Activated CD8-positive, alpha-beta T cell treated with anti-CD3 and anti-CD28 coated beads, Interleukin-2, amount 10 ng/mL, durations not matched to agents 7 days and 5 days (primary cell): ENCODE data around the gene ZNF717. TPM values are rescaled to one million over a fixed set of nuclear protein-coding genes. Genes with fewer than 3 reads are reported as not detected.
"Not testable (repeated sequence)": the region's sequence is repeated elsewhere in the genome, so short reads cannot be mapped to it uniquely, and the experiment has no call there.

Source experiments
- ATAC-seq: fragments of 150-1000 bp; cut with Tn5 transposase; one replicate; pipeline ENCODE4 v1.10.0; 2021; ENCODE audit warnings: moderate library complexity
- CTCF ChIA-PET: fragments of 350-600 bp; sonication (Branson Sonifier 250); formaldehyde crosslinking; loops from one replicate; lab custom pipeline; 2021; ENCODE audit warnings: antibody characterized with exemption; lab: Charles Lee
- POLR2A ChIA-PET: fragments of 350-600 bp; sonication (Branson Sonifier 250); formaldehyde crosslinking; loops from one replicate; lab custom pipeline; 2021; ENCODE audit warnings: antibody characterized with exemption; lab: Charles Lee
- DNase-seq: peaks from one replicate; pipeline ENCODE4 v3.0.0-alpha.2; 2020
- H3K27ac Mint-ChIP-seq: one replicate; pipeline ENCODE4 v1.8.0; 2021; ENCODE audit warnings: mild to moderate bottlenecking, mixed read lengths
- H3K27me3 Mint-ChIP-seq: one replicate; pipeline ENCODE4 v1.8.0; 2021; ENCODE audit warnings: low read depth, mixed read lengths
- H3K36me3 Mint-ChIP-seq: one replicate; pipeline ENCODE4 v1.8.0; 2021; ENCODE audit warnings: low read depth, mixed read lengths
- H3K4me1 Mint-ChIP-seq: one replicate; pipeline ENCODE4 v1.8.0; 2021; ENCODE audit warnings: low read depth, mixed read lengths
- H3K4me3 Mint-ChIP-seq: one replicate; pipeline ENCODE4 v1.8.0; 2021; ENCODE audit warnings: mild to moderate bottlenecking, mixed read lengths
- H3K9me3 Mint-ChIP-seq: one replicate; pipeline ENCODE4 v1.8.0; 2022; ENCODE audit warnings: mixed read lengths; ENCODE audit not compliant: insufficient read depth
- total RNA-seq, 2 experiments: library from RNA; stranded (reverse); gene quantifications; one replicate each; pipeline ENCODE4 v1.2.3, GENCODE V29; 2021

ZNF717 gene
- 10 to 100 TPM; 10.7 to 13.3 TPM for total RNA-seq

DNA sequence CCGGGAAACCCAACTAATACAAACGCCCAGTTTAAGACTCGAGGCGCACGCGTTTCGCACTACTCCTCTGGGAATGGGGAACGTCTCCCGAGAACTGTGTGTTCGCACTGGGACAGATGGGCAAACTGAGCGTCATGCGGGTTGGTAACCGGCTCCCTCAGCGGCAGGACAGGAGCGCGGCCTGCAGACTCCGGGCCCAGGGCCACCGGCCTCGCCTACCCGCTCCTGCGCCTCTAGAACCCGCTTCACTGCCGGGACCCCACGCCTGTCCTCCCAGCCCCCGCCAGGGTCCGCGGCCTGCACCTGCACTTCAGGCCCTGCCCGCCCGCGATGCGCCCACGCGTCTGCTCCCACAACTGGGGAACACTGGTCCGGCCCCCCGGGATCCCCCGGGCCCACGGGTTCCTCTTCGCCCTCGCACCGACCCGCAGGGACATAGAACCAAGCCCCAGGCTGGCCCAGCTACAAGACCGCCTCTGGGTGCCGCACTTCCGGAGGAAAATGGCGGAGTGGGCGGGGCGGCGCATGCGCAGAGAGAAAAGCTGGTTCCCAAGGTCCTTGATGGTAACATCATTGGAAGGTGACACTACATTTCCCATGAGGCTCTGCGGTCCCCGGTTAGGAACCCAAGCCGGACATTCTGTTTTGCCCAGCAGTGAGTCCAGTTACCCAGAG, at the start of gene ZNF717:
Gene ZNF717, minus strand, starts transcription at position 469 of the 675 bp plus-strand sequence. CDS start 2,187 bp downstream, outside the sequence.
- peak; percentile 95 for DNase-seq
- CTCF ChIA-PET, POLR2A ChIA-PET, H3K27me3 Mint-ChIP-seq: not testable (repeated sequence)
- peaks cover 14% of the 10 kb centered on the region for H3K9me3 Mint-ChIP-seq
- H3K4me3 Mint-ChIP-seq: peak within 1 kb of the TSS; percentile 83
- H3K4me1 Mint-ChIP-seq: peaks cover 11% of the 10 kb centered on the region
- peak within 1 kb of the TSS; percentile 90 for H3K27ac Mint-ChIP-seq
- peaks cover 44% of the 10 kb centered on the region for H3K36me3 Mint-ChIP-seq
- ATAC-seq: peak; percentile 64

DNA sequence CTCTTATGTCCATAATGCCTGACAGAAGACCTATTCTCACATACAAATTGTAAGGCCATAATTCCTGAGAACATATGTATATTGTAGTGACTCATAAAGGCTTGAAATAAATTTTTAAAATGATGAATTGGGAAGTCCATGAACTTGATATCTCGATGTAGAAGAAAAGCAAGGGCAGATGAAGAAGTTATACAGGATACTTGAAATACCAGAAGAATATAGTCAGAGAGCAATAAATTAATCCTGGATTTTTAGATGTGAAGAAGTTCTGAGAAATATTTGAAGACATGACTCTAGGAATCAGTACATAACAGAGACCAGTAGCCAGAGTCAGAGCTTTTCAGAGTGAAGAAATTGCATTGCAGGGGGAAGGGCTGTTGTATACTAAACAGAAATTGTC, 45.7 kb upstream of the ZNF717 start:
- H3K36me3 Mint-ChIP-seq, H3K27ac Mint-ChIP-seq, H3K9me3 Mint-ChIP-seq, POLR2A ChIA-PET, H3K27me3 Mint-ChIP-seq, ATAC-seq, H3K4me3 Mint-ChIP-seq, H3K4me1 Mint-ChIP-seq, DNase-seq, CTCF ChIA-PET: not testable (repeated sequence)

DNA sequence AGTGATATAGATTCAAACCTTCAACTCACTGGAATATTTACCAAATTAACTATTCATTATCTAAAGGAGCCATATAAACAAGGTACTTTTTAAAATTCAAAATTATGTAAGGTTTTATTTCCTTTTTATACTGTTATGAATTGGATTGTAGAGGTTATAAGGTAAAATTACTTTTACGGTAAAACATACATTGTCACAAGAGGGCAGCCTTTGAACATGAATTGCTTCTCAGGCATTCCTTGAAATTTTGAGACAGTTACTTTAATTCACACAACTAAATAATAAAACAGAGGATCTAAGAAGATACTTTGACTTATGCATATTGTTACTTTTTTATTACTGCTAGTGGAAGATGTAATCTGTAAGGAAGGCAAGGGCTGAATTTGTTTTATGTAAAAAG, 32.7 kb upstream of the ZNF717 start:
- not testable (repeated sequence) for DNase-seq, H3K27ac Mint-ChIP-seq

GRCh38 chr3:75816287-75817180, 31.2 kb upstream of the ZNF717 start:
- DNase-seq, POLR2A ChIA-PET, H3K27ac Mint-ChIP-seq, H3K4me1 Mint-ChIP-seq, CTCF ChIA-PET, H3K36me3 Mint-ChIP-seq, H3K27me3 Mint-ChIP-seq, H3K4me3 Mint-ChIP-seq, ATAC-seq, H3K9me3 Mint-ChIP-seq: not testable (repeated sequence)

More for the DNA sequence above, 32.7 kb upstream of the ZNF717 start:
- POLR2A ChIA-PET, H3K4me3 Mint-ChIP-seq, H3K9me3 Mint-ChIP-seq, CTCF ChIA-PET, H3K36me3 Mint-ChIP-seq, H3K4me1 Mint-ChIP-seq, ATAC-seq, H3K27me3 Mint-ChIP-seq: not testable (repeated sequence)

GRCh38 chr3:75814797-75815196, 29.4 kb upstream of the ZNF717 start:
- ChIA-PET POLR2A (no interaction called here), CTCF (no interaction called here)
- H3K4me3 Mint-ChIP-seq: no peak overlapping the region
- H3K27ac Mint-ChIP-seq: no peak overlapping the region
- ATAC-seq (no peak), DNase-seq (no peak)
- no peaks in the 10 kb centered on the region for H3K4me1 Mint-ChIP-seq
- H3K27me3 Mint-ChIP-seq: no peaks in the 10 kb centered on the region
- H3K9me3 Mint-ChIP-seq: peaks cover 4% of the 10 kb centered on the region
- H3K36me3 Mint-ChIP-seq: no peaks in the 10 kb centered on the region

DNA sequence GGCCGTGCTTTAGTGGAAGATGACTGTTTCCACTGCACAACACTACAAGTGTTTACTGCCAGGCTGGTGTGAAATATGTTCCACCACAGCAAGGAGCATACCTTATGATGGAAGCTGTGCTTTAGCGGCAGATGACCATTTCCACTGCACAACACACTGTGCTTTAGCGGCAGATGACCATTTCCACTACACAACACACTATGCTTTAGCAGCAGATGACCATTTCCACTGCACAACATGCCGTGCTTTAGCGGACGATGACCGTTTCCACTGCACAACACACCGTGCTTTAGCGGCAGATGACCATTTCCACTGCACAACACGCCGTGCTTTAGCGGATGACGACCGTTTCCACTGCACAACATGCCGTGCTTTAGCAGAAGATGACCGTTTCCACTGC, 2.8 kb downstream of the ZNF717 start:
- POLR2A ChIA-PET: no interaction called here
- no peak overlapping the region for H3K27ac Mint-ChIP-seq
- ATAC-seq (no peak), DNase-seq (no peak)
- no peak overlapping the region for H3K4me3 Mint-ChIP-seq
- CTCF ChIA-PET: no interaction called here
- H3K36me3 Mint-ChIP-seq: peaks cover 68% of the 10 kb centered on the region
- H3K27me3 Mint-ChIP-seq: no peaks in the 10 kb centered on the region
- H3K4me1 Mint-ChIP-seq: peaks cover 11% of the 10 kb centered on the region
- H3K9me3 Mint-ChIP-seq: peaks cover 18% of the 10 kb centered on the region

DNA sequence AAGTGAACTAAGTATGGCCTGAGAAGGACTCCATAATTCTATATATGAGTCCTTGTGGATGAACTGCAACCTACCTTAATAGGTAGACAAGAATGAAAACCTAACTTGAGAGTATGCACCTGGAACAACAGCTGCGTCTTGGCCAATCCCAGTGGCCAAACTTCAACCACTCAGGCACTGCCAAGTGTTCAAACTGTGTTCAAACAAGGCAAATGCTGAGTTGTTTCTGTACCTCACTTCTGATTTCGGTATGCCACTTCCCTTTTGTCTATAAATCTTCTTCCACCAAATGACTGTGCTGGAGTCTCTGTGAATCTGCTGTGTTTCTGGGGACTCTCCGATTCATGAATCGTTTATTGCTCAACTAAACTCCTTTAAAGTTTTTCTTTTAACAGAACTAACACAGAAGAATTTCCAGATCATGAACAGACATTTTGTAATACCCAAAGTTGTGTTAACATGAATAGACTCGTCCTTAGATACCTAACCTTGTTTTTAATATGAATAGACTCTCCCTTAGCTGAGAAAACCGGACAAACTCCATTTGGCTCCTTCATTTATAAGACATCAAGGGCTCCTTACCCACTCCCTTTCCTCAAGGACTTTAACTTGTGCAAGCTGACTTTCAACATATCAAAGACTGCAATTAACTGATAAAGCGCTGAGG, 4.1 kb downstream of the ZNF717 start:
- H3K4me3 Mint-ChIP-seq: no peak overlapping the region
- no peaks in the 10 kb centered on the region for H3K27me3 Mint-ChIP-seq
- DNase-seq: no peak
- no peak for ATAC-seq
- POLR2A ChIA-PET: no interaction called here
- peaks cover 76% of the 10 kb centered on the region for H3K36me3 Mint-ChIP-seq
- peaks cover 11% of the 10 kb centered on the region for H3K4me1 Mint-ChIP-seq
- no peak overlapping the region for H3K27ac Mint-ChIP-seq
- H3K9me3 Mint-ChIP-seq: peaks cover 22% of the 10 kb centered on the region
- CTCF ChIA-PET: no interaction called here

DNA sequence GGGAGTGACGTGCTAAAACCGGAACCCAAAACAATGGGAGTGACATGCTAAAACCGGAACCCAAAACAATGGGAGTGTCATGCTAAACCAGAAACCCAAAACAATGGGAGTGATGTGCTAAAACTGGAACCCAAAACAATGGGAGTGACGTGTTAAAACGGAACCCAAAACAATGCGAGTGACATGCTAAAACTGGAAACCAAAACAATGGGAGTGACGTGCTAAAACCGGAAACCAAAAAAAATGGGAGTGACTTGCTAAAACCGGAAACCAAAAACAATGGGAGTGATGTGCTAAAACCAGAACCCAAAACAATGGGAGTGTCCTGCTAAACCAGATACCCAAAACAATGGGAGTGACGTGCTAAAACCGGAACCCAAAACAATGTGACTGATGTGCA, 7.6 kb downstream of the ZNF717 start:
- CTCF ChIA-PET, ATAC-seq, H3K27ac Mint-ChIP-seq, H3K4me1 Mint-ChIP-seq, DNase-seq, H3K27me3 Mint-ChIP-seq, H3K4me3 Mint-ChIP-seq, POLR2A ChIA-PET: not testable (repeated sequence)
- H3K9me3 Mint-ChIP-seq: peaks cover 15% of the 10 kb centered on the region
- peaks cover 70% of the 10 kb centered on the region for H3K36me3 Mint-ChIP-seq

DNA sequence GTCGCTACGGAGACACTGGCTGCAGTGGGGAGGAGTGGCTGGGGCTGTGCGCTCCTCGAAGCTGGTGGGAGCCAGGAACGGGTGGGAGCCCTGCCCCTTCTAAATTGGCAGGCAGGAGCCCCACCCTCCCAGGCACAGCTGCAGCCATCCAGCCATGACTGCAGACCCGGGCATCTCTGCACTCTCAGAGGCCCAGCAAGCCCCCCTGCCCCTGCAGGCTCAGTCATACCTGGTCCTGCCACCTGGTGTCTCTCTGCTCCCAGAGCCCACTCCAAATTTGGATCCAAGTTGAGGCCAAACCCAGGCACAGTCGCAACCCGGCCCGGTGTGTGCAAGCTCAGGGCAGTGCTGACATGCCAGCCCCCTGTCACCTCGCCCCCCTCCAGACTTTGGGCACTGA, 13.7 kb downstream of the ZNF717 start:
- H3K27ac Mint-ChIP-seq, POLR2A ChIA-PET, H3K9me3 Mint-ChIP-seq, H3K27me3 Mint-ChIP-seq, DNase-seq, H3K4me3 Mint-ChIP-seq, H3K4me1 Mint-ChIP-seq, ATAC-seq, CTCF ChIA-PET: not testable (repeated sequence)
- peaks cover 49% of the 10 kb centered on the region for H3K36me3 Mint-ChIP-seq

- Mint-ChIP-seq H3K36me3 (peaks cover 61% of the 10 kb centered on the region), H3K27me3 (no peaks in the 10 kb centered on the region), H3K4me1 (peaks cover 4% of the 10 kb centered on the region), H3K27ac (no peak overlapping the region), H3K4me3 (no peak overlapping the region), H3K9me3 (peaks cover 19% of the 10 kb centered on the region)
- ATAC-seq (no peak), DNase-seq (no peak)
- ChIA-PET POLR2A (no interaction called here), CTCF (no interaction called here)
These were observed 16.9 kb downstream of the ZNF717 start for GRCh38 chr3:75768303-75769017.

GRCh38 chr3:75737831-75738493, 47.4 kb downstream of the ZNF717 start:
- Mint-ChIP-seq H3K27ac (no peak overlapping the region), H3K27me3 (no peaks in the 10 kb centered on the region), H3K36me3 (peaks cover 67% of the 10 kb centered on the region), H3K4me1 (no peaks in the 10 kb centered on the region), H3K9me3 (peaks cover 73% of the 10 kb centered on the region), H3K4me3 (no peak overlapping the region)
- CTCF ChIA-PET: no interaction called here
- no peak for ATAC-seq
- no peak for DNase-seq
- POLR2A ChIA-PET: no interaction called here
